ENCODE results near the gene COX14.

DNA sequence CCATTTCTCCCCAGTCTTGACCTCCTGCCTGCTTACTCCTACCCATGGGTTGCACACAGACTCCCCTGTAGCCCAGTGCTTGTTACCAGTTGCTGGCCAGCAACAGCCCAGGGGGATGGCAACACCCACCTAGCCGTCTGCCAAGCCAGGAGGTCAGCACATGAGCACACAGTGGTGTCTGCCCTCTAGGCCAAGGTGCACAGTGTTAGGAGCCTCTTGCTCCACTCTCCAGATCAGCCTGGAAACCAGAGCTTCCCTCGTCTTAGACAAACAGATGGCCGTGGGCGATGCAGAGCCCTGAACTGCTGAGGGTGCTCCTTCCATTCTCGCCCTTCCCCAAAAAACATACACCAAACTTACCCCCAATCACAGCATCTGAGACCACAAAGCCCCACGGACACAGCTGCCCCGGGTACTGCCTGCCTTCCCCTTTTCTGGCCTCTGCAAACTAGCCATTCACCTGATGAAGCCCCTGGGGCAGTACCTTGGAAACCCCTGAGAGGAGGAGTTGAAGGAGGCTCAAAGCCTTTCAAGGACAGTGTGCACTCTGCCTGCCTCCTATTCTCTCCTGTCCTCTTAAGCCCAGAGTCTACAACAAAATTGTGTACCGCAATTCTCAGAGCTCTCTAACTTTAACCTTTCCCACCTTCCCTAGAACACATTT is 9.3 kb upstream of the COX14 start:
- TF ChIP-seq, protein P1, sequence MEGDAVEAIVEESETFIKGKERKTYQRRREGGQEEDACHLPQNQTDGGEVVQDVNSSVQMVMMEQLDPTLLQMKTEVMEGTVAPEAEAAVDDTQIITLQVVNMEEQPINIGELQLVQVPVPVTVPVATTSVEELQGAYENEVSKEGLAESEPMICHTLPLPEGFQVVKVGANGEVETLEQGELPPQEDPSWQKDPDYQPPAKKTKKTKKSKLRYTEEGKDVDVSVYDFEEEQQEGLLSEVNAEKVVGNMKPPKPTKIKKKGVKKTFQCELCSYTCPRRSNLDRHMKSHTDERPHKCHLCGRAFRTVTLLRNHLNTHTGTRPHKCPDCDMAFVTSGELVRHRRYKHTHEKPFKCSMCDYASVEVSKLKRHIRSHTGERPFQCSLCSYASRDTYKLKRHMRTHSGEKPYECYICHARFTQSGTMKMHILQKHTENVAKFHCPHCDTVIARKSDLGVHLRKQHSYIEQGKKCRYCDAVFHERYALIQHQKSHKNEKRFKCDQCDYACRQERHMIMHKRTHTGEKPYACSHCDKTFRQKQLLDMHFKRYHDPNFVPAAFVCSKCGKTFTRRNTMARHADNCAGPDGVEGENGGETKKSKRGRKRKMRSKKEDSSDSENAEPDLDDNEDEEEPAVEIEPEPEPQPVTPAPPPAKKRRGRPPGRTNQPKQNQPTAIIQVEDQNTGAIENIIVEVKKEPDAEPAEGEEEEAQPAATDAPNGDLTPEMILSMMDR (IDR thresholded peaks at IDR 0.05): no peak
- TF ChIP-seq POLR2A (IDR thresholded peaks at IDR 0.05): no peak

Data from thyroid gland (tissue), 4 donors.